Activated effector memory CD4-positive, alpha-beta T cell treated with Interleukin-2 at 50 U/mL for 16 hours (primary cell): ENCODE data around the gene IL16.

Experiments used
- DNase-seq: peaks from one replicate; pipeline ENCODE4 v3.0.0-alpha.2; 2020

IL16 gene

DNA sequence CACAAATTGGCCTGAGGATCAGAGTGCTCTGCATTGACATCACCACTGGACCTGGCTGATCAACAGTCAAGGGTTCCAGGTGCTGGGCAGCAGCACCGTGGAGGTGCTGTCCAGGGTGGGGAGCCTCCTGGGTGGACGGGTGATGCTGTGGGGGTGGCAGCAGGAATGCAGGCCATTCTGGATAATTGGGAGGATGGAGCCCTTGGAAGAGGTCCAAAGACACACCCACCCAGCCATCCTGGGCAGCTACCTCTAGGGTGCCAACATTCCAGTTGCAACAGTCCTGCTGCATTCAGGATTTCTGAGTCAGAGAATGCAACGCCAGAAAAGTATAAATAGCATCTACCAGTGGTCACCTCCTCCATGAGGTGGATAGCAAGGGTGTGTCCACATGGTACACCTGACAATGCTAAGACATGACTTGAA, 100.5 kb downstream of the IL16 start:
- DNase-seq = no peak

DNA sequence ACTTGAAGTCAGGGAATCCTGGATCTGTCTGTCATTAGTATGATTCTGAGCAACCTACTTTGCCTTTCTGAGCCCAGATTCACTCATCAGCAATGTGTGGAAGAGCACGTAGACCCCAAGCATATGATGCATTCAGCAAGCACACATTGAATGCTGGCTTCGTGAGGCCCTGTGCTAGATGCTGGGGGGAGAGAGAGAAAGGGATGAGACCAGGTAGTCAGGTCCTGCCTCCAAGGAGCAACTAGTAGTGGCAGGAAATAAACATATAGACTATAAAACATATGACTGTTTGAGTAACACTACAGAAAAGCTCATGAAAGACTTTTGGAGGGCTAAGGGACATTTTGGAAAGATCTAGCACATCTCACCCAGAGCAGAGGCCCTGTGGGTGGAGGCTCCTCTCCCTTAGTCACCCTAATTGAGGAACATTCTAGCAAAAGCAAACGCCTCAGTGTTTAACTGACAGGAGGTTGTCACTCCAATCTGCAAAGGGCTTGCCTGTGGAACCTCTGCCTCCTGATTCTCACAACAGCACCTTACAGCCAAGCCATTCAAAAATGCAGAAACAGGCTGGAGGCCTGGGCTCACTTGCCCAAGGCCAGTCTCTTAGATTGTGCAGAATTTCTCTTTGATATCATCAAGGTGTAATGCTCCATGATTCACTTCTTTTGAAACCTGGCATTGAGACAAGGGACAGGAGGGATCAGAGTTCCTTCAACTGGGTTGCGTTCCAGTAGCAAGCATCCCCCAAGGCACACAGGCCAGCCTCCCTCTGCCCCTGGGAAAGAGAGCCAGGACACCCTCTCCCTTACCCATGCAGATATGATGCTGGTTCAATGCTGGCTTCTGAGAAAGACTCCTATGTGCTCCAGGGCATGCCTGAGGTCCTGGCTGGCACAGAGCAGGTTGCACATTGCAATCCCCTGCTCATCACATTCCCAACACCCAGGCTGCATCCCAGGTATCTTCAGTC, 101.2 kb downstream of the IL16 start:
- DNase-seq = no peak

DNA sequence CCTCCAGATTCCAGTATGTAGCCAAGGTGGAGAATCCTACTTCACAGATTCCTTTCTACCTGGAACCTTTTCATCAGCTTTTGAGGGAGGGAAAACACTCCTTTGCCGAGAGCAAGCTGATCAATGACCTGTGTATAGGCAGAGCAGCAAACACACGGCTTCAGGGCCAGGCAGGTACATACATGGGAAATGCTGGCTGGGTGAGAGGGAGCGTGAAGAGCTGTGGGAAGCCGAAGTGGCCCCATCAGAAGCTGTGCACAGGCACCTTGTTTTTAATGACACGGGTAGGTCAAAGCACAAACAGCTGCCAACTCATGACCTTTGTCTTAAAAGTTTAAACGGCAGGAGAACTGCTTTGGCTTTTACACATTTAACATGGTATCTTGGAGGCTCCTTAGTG, 101.9 kb downstream of the IL16 start:
- no peak for DNase-seq

DNA sequence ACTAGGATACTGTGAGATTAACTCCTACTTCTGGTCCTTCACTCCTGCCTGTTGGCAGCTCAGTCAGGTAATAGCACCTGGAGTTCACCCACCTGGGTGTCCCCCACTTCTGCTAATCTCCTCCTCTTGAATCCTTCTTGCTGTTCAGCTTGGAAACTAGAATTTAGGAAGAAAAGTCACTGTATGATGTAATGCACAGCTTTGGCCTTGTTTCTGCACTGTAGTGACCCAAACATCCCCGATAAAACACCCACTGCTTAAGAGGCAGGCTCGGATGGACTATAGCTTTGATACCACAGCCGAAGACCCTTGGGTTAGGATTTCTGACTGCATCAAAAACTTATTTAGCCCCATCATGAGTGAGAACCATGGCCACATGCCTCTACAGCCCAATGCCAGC, 102.5 kb downstream of the IL16 start:
- no peak for DNase-seq

DNA sequence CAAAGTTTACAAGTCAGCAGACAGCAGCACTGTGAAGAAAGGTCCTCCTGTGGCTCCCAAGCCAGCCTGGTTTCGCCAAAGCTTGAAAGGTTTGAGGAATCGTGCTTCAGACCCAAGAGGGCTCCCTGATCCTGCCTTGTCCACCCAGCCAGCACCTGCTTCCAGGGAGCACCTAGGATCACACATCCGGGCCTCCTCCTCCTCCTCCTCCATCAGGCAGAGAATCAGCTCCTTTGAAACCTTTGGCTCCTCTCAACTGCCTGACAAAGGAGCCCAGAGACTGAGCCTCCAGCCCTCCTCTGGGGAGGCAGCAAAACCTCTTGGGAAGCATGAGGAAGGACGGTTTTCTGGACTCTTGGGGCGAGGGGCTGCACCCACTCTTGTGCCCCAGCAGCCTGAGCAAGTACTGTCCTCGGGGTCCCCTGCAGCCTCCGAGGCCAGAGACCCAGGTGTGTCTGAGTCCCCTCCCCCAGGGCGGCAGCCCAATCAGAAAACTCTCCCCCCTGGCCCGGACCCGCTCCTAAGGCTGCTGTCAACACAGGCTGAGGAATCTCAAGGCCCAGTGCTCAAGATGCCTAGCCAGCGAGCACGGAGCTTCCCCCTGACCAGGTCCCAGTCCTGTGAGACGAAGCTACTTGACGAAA, 103.1 kb downstream of the IL16 start:
- DNase-seq = no peak

DNA sequence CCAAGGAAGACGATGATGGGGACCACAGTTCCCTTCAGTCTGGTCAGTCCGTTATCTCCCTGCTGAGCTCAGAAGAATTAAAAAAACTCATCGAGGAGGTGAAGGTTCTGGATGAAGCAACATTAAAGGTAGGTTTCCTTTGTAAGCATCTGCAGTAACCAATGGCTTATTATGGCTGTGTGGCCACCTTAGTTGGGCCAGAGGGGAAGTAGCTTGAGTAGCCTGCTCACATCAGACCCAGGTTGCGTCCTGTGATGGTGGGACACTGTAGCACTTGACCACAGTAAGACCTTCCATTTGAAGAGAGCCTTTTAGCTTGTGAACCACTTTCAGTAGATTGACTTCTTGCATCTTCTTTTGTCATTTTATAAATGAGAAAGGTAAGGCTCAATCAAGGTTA, 104.7 kb downstream of the IL16 start:
- no peak for DNase-seq

DNA sequence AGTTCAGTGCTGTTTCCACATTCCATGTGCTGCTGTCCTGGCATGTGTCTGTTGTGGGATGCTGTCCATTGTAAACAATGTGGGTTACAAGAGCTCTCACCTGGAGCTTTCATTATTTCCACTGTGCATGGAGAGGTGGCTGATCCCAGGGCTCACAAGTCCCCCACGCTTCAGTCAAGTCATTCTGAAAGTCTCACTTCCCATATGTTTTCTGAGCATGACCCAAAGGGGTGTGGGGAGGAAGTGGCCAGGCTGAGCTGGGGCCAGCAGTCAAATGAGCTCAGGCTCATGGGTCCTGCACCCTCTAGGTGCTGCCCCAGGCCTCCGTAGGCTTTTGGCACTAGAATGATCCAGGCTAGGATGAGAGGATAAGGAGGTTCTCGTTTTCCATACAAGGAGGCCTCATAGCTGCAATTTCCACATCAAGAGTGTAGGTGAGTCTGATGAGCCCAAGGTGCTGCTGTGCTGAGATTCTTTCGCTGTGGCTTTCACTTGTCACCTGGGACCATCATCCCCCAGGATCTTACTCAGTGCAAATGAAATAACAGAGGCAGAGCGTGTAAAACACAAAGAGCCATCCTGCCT, 105.2 kb downstream of the IL16 start:
- DNase-seq = no peak

DNA sequence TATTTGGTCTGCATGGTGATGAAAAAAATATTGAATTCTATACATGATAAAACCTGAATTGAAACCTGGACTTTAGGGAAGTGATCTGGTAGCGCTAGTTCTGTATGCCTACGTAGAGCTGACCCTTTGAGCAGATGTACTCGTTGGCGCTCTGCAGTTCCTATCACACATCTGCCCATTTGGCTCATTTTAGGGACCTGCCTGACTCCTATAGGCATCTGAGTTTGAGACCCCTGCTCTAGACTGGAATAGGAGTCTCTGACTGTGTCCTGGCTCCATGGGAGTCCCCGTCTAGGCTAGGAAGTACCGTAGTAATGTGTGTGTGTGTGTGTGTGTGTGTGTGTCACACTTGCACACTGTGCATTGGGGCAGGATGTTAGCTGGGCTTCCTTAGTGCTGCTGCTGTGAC, 106.0 kb downstream of the IL16 start:
- no peak for DNase-seq

DNA sequence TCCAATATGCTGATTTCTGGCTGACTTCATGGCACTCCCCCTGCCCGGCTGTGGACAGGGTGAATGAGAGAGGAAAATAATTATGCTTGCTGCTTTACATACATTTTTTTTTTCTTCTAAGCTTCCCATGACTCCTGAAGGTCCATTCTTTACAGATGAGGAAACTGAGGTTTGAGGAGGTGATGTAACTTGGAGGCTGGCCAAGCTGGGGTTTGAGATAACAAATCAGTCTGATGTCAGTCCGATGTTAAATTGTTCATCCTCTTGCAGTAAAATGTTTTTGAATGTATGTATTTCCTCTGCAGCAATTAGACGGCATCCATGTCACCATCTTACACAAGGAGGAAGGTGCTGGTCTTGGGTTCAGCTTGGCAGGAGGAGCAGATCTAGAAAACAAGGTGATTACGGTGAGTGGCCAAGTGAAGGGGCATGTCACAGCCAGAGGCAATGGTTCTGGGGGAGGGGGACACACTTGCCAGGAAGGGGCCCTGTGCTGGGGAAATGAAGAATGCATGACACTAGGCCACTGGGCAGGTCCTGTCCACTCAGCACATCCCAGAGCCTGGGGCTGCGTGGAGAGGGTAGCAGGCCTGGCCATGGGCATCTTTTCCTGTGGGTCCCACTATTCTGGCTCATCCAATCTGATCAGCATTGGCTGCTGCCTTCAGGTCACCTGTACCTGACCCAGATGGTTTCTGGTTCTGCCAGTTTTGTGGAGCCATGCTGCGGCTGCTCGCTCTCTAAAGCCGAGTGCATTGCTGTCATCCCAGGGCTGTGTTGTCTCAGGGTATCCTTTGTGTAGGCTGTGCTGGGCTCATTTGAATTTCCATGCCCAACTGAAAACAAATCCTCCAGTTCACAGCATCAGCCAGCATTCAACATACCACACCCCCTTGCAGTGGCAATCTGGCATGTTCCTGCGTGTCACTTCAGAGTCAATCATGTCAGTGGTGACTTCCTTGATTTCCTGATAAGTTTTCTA, 106.9 kb downstream of the IL16 start:
- no peak for DNase-seq

DNA sequence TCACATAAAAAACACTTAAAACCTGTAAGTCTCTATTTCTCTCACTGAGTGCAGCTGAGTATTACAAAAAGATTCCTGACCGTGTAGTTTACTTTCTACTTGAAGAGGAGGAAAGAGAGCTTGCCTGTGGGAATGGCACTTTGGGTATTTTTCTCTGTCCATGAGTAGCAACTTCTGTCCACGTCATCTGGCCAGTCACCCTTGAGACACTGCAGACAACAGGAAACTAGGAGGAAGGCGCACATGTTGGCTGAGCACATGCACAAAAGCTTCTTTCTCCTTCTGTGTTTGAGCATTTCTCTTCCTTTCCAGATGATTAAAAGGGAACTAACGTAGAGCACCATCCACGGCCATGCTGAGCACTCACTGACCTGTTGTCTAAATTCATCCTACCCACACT, 107.5 kb downstream of the IL16 start:
- no peak for DNase-seq

DNA sequence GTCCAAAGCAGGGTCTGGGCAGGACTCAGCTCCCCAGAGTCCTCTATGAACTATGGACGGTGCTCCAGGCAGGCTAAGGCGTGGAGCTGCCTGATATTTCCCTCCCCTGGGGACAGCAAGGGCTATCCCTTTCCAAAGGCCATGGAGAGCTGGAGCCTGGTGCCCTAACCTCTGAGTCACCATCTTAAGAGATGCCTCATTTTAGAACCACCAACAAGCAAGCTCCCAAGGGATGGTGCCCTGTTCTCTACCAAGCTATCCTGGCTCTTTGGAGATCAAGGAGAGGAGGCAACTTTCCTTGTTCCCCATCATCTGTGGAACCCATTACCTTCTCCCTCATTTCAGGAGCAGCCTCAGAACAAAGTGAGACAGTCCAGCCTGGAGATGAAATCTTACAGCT, 111.6 kb downstream of the IL16 start:
- DNase-seq = no peak

DNA sequence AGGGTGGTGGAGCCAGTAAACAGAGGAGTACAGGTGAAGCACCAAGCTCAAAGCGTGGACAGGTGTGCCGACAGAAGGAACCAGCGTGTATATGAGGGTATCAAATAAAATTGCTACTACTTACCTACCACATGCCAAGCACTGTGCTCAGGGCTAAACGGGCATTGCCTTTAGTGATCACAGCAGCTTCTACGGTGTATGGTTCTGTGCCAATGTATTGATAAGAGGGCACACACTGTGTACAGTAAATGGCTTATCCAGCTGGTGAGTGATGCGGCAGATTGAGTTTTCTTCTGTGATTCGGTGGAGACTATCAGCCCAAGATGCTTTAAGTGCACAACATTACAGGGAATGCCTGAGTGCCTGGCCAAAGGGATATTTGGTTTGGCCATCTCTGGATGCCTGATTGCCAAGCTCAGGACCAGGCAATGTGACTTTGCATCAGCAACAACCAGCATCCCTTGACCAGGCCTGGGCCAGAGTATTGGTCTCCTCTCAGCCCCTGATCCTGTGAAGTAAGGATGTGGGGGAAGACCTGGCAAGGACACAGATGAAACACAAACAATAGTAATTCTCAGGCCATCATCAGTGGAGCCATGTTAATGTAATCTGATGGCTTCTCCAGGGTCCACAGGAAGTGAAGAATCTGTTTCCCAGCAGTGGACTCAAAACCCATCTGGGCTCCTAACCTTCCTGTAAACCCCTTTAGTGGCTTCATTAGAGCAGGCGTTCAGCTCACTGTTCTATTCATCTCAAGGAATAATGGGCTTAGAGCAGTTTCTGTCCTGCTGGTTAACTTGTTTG, 113.2 kb downstream of the IL16 start:
- DNase-seq = no peak

DNA sequence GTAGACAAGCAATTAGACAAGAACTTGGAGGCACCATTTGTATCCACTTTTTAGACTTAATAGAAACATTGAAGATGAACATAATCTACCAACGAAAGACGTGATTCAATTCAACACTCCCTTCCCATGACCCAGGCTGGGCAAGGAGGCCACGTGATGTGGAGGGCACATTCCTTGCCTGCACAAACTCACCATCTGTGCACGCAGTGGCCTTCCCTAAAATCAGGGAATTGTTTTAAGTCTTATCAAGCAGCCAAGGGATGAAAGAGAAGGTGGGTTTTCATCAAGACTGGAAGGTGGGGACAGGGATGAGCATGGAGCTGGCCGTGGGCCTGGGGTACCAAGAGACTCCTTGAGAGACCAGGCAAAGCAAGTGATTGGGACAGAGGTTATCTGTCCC, 113.8 kb downstream of the IL16 start:
- DNase-seq = no peak

DNA sequence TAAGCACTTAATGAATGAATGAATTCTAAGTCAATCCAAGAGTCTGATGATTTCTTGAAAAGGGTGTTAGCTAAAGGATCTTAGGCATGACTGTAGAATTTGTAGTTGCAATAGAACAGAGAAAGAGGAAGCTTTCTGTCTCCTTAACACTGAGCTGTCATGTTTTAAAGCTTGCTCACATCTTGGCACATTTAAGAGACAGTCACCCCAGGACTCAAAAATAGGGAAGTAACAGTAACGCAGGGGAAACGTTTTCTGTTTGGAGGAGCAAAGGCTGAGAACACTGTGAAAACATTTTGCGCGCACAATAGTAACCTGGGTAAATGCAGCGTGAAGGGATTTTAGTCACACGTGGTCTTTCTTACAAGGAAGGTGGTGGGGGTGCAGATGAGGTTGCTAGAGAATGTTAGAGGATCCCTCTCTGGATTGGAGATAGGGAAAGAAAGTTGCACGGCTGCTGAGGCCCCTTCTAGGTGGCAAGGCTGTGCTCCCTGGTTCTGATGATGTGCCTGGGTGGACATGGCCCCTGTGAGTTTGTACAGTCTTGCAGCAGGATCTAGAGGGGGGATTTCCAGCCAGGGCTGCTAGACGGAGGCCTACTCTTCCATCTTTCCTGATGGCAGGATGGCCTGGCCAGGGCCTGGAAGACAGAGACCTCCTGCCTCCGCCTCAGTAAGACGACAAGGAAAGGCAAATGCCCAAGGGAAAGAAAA, 115.2 kb downstream of the IL16 start:
- no peak for DNase-seq

DNA sequence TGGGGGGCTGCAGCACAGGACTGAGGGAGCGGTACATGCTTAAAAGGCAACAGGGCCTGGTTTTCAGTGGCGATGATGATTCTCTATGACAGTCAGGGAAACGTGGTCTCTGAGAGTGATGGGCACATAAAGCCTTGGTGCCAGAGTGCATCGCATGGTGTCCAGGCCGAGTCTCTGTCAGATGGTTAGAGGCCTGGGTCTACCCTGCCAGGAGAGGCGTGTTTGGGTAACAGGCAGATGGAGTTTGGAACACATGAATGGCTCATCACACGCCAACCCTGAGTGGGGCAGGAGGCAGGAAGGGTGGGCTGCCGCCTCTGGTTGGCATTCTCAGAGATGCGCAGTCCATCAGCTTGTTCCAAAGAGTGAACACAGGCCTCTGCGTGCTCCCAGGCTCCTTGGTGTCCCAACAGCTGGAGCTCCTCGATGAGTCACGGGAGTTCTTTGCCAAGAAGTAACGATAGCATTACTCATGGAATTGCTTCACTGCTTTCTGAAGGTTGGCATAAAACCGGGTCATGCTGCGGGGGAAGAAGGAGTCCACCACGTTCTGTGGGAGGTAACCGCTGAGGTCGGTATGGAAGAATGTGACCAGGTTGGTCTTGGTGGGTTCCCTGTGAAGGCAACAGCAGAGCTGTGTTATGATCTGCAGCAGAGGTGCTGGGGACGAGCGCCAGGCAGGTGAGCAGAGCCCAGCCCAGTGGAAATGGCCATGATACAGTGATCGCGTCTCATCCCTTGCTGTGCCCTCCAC, 116.3 kb downstream of the IL16 start:
- no peak for DNase-seq

DNA sequence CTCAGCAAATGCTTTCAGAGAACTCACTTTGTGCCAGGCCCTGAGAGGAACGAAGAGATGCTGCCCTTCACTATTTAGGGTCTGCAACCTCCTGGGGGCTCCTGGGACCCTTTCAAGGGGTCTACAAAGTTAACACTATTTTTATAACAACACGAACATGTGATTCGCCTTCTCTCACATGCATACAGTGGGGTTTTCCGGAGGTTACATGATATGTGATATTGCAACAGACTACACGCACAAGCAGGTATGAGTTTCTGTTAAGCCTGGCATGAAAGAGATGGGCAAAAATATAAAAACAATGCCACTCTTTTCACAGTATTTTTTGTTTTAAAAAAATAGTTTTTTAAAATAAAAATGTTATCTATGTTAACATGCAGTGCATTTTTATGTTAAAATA, 117.0 kb downstream of the IL16 start:
- DNase-seq = no peak

DNA sequence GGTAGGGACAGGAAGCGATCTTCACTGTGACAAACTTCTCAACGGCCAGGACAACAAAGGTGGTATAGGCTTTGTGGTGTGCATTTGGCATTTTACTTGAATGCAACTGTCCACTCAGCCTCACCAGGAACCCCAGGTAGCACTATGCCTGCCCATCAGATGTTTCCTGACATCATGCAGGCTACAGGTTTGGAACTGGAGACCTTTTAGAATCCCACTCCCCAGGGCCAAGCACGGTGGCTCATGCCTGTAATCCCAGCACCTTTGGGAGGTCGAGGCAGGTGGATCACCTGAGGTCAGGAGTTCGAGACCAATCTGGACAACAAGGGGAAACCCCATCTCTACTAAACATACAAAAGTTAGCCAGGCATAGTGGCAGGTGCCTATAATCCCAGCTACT, 117.7 kb downstream of the IL16 start:
- DNase-seq = no peak

DNA sequence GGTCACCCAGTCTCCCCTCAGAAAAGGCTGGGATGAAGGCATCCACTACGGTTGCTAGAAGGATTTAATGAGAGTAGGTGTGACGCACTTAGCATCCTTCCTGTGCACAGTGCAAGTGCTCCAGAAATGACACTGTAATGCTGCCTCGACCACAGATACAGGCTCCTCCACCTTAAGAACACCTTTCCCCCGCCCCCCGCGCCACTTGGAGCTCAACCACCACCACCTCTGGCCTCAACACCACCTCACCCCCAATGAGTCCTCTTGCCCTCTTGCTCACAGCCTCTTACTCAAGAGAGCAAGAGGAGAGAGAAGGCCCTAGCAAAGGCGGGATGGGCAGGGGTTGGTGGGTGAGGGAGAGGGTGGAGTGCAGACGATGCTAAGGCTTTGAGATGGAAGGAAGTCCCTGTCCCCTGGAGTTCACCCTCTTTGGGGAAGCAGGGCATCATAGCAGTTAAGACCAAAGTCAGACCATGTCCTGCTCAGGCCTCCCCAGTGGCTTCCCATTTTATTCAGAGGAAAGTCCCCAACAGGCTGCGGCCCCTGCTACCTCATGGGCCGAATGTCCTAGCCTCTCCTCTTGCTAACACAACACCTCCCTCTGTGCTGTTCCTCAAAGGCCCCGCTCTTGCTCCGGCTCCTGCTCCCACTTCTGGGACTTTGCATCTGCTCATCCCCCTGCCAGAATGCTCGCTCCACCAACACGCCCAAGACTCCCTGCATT, 118.9 kb downstream of the IL16 start:
- DNase-seq = no peak

DNA sequence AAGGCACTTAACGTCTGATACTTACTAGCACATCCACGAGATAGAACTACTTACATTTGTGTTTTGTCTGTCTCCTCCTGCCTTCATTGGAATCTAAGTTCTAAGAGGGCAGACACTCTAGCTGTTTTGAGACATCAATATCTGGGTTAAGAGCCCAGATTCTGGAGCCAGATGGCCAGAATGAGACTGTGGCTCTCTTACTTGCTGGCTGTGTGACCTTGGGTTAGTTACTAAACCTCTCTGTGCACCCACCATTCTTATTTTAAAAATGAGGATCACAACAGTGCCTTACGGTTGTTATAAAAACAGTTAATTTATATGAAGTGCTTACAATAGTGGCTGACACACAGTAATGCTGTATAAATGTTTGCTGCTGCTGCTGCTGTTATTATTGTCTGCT, 119.6 kb downstream of the IL16 start:
- DNase-seq = no peak

DNA sequence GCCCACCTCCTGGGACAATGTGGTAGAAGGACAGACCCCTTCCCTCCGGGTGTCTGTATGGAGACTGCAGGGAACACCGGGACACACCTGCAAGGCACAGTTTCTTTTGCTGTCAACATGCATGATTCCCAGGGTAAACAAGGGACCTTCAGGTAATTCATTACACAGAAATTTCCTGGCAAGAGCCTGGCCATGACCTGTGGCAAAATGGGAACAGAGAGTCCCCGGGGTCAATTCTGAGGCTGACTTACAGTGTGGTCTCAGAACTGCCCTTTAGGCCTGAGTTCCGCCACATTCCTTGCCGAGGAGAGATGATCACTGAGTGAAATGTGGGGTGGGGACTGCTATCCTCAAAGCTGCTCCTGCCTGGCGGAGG, 121.0 kb downstream of the IL16 start:
- no peak for DNase-seq
